Activated T-cell treated with anti-CD3 and anti-CD28 coated beads for 24 hours (primary cell): ENCODE data around the gene NTF3.

Experiments used
- DNase-seq: peaks from one replicate; pipeline ENCODE4 v3.0.0-alpha.2; 2020; ENCODE audit warnings: low read depth

NTF3 gene

DNA sequence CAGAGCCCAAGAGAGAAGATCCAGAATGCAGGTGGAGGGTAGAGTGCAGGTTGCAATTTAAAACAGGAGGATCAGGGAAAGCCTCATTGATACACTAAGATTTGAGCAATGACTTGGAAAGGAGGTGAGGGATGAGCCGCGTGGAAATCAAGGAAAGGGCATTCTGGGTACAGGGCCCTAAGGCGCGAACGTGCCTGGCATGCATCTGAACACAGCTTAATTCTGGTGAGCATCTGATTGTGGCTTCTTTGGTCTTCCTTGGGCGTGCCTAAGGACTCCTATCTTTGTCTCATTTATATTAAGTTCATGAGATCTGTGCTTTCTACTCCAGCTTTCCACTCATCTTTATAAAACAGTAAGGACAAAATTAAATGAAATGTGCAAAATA is 79.3 kb downstream of the NTF3 start:
- no peak for DNase-seq

DNA sequence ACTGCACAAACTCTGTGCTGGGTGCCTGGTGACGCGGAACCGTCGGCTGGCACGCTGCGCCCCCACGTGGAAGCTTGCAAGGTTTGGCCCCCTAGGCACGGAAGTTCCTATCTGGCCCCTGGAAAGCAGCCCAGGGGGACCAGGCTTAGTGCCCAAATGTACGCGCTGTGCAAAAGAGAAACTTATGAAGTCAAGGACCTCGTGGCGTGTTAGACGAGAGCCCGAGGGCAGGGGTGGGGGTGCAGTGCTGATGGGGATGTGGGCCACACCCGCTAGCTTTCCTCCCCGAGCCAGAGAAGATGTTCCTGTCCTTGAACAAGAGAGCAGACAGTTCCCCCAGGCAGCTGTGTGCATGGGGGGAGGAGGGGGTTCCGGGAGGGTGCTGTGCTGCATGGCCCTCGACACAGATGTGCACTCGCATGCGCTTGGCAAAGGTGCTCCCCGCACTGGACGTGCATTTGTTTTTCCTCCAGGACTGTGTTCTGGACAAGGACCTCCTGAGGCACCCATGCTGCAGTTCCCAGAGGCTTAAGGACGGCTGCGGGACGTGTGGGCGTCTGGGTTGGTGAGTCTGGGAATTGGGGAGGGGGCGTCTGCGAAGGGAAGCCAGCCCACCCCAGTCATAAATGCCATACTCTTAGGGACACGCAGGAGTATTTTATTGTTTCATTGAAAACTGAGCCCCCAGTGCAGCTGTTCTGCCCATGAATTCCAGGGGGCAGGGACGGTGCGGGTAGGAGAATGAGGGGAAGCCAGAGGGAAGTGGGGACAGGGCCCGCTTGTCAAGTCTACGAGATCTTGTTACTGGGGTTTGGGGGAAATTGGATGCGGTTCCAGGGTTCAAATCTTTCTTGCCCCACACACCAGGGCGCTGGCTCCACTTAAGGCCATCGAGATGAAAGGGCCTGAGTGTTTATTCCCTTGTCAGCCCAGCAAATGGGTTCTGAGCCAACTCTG is 80.0 kb downstream of the NTF3 start:
- DNase-seq: no peak

DNA sequence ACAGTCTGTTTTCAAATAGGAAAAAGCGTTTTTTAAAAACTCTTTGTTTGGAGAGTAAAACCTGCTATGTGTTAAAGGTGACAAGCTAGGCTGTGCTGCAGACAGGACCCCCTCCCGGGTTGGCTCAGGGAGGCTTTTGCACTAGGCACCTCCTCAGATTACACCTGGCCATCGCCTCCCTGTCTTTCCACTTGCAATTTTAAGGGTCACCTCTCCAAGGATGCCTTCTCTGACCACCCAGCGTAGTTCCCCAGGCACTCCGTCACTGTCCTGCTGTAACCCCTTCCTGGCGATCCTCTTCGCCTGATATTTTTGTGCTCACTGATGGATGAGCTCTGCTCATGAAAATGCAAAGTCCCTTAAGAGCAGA is 80.7 kb downstream of the NTF3 start:
- DNase-seq: no peak

DNA sequence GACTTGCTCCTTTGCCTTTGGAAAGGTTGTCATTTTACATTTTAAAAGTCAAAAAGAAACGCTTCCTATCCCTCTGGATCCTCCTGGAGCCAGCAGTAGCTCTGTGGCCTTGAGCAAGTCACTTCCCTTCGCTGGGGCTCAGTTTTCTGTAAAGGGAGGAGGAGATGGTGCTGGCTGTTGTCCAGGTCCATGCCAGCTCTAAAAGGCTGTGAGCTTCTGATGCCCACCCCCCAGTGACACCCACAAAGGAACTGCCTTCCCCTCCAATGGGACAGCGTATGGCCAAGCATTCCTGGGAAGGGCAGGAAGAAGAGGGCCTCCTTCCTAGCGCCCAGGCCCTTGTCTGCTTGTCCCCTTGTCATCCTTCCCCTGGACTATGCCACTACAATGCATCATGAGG is 81.5 kb downstream of the NTF3 start:
- no peak for DNase-seq

DNA sequence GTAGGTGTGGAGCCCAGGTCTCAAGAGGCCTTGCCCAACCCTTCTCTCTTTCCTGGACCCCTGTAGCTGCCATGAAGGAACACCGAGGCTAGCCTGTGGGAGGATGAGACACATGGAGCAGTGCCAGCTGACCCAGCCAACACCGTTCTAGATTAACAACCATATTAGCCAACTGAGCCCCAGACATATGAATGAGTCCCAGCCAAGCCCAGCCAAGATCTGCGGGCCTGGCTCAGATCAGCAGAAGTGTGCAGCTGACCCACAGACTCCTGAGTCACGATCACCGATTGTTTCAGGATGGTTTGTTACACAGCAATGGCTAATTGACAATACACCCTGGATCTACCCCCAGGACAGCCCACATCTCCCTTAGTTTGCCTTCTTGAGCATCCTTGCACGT is 82.1 kb downstream of the NTF3 start:
- DNase-seq: no peak

DNA sequence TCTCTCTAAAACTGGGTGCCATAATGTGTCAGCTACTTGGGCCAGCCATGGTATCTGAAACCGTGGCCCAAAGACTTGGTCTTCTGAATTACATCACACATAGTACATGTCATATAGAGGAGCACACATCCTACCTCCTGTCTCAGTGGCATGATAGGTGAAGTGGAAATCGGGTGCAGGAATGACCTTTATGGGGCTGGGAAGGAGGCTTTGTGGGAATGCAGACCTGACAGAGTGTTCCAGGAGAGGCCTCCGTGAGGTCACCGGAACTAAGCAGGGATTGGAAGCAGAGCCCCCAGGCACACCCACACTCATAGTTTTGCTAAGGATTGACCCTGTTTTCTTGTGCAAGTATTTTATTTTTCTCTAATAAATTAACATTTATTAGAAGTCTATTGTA is 82.6 kb downstream of the NTF3 start:
- DNase-seq: no peak

DNA sequence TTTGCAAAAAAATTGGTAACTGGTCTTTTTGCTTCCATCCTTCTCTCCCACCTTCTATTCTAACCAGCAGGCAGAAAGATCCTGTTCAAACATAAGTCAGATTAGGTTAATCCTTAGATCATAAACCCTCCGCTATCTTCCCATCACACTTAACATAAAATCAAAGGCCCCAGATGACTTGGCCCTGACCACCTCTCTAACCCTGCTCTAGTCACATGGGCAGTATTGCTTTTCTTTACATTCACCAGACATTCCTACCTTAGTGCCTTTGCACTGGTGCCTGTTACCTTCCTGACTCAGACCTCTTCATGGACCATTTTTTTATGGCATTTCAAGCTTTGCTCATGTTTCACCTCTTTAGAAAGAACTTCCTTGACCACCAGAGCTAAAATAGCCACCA is 83.5 kb downstream of the NTF3 start:
- DNase-seq: no peak

DNA sequence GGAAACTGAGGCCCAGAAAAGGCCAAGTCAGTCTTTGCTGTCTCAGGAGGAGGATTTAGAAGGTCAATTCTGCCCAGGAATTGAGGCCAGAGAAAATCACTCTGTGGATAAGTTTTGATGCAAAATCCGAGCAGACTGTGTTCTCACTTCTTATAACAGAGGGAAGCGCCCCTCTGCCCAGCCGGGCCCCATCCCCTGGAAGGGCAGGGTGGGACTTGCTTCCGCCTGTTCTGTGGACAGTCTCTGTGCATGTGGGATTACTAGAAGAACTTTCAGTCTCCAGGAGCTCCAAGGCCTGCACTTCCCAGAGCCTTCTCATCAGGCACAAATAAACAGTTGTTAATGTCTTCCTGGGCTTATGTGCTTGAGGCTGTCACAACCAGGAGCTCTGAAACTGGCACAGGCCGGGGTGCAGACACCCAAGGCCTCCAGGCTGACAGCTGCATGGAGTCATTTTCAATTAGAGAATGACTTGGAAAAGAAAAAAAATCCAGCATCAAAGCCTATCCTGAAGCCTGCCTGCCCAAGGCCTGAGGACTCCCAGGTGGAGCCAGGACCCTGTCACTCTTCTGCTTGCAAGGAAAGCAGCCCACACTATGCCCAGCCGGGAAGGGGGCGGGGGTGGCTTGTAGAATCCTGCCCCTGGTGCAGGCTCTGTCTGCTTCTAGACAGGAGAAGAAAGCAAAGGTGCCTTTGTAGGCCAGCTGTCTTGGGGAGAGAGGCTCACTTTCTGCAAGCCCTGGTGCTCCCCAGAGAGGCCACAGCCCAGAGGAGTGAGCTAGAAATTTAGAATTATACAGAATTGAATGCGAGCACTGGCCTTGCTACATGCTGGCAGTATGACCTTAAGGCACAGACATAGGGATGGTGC is 84.7 kb downstream of the NTF3 start:
- DNase-seq: no peak

DNA sequence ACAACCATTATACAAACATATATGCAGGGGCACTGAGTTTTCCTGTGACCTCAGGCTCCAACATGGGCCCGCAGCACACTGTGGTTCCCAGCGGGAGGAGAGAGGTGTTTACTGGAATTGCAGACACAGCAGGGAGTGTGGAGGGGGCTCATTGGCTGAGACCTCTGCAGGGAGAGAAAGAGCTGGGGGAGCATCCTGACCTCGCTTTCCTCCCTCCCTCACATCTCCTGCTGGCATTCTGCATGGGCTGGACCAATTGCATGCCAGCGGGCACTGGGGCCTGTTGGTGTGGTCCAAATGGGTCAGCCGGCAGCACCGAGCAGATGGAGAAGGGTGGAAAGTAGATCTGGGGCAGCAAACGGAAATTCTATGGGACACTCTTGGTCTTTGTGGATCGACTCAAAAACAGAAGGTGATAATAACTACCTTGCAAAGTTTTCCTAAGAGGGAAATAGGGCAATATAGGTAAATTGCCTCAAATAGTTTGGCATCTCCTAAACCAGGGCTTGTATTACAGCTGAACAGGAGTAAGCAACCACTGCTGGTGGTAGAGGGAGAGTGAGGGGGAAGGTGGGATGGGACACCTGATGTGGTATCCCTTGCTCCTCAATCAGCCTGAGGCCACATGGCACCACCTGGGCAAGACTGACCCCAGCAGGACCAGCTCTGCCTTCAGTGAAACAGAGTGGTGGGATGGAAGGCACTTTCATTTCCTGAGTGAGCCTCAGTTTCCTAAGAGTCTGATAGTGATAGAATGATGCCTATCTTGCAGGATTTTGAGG is 86.9 kb downstream of the NTF3 start:
- no peak for DNase-seq

DNA sequence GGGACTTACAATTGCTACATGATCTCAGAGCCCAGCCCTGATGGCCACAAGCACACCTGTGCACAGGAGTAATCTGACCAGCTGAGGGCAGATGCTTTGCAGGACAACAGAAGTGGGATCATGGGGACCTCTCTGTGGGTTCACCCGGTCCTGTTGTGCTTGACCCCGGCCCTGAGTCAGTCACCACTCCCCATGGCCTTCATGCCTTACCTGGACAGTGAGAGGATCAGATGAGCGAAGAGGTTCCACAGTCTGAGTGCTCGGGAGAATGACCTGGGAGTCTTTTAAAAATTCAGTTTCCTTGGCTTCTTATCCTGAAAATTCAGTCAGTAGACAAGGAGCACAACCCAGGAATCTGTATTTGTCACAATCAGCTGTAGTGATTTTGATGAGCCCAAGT is 88.1 kb downstream of the NTF3 start:
- DNase-seq: no peak

DNA sequence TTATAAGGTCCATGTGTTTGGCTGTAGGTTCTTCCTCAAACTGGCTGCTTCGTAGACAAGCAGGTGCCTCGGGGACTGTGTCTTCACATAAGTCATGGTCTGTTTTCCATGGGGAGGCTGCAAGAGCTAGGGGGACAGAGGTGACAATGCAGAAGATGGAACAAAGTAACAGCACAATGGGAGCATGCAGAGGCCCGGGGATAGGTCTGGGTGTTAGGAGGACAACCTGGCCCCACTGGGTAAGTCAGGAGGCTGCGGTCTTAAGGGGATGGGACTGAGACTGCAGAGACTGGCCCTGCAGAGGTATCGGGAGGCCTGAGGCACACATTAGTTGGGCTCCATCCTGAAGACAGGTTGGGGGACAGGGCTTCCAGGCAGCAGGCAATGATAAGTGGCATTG is 88.9 kb downstream of the NTF3 start:
- no peak for DNase-seq

DNA sequence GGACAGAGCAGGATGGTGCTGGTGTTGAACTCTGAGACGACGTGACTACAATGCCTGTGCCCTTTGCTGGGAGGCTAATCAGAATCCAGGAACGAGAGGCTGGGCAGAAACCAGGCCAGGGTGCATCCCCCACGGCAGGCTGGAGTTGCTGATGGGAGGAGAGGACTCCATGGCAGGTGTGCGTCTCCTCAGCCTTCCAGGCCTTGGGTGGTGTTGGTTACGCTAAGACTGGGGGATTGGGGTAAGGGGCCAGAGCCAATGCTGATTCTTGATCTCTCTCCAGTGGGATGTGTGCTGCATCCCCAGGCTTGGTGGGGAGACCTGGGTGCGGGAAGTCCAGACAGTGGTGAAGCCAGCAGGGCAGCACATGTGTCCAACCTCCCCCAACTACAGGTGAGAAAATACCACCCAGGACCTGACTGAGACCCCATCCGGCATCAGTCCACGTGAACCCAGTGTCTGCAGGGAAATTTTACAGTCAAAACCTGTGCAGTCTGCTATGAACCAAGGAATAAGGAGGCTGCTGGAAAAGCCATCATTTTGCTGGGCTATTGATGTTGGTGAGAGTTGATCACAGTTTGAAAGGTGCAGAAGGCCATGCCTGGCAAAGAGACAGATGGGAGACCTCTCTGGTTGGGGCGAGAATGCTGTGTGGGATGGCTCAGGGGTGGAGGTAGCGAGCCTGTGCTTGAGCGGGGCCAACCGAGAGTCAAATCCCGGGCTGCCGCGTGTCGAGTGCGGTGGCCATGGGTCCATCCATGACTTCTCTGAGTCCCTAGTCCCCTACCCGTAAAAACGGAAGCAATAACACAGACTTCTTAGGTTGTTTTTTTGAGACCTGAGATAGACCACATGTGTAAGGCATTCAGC is 89.8 kb downstream of the NTF3 start:
- no peak for DNase-seq

DNA sequence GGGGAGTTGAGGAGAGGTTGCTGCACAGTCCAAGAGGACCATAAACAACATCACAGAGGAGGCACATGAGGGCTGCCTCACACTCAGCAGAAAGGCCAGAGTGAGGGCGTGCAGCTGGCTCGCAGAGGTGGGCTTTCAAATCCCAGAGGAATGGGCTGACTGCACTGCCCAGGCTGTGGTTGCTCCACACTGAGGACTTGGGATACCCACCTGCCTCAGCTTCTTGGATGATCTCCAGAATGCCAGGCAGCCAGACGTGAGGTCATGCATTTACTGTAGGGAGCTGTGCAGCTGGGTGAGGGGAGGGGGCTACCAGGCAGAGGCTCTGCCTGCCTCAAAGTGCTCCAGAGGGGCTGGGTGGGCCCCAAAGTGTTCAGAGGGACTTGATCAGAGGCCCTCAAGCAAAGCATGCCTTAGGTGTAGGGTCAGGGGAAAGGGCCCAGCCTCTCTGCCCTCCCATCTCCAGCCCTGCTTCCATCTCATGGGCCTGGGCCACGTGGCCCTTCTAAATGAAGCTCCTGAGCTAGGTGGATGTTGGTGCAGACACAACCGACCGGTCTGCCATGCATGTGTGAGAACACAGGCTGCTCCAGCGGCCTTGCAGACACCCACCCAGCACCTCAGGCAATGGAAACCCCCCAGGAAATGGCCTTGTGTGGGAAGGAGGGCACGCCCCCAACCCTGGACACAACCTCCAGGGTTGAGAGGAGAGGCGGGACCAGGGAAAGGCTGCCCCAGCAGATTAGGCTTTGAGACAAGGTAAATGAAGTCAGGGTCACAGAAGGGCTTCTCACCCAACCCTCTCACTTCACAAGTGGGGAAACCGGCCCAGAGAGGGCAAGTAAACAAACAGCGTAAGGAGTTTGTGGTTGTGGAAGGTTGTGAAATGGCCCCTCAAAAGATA is 90.8 kb downstream of the NTF3 start:
- DNase-seq: no peak

DNA sequence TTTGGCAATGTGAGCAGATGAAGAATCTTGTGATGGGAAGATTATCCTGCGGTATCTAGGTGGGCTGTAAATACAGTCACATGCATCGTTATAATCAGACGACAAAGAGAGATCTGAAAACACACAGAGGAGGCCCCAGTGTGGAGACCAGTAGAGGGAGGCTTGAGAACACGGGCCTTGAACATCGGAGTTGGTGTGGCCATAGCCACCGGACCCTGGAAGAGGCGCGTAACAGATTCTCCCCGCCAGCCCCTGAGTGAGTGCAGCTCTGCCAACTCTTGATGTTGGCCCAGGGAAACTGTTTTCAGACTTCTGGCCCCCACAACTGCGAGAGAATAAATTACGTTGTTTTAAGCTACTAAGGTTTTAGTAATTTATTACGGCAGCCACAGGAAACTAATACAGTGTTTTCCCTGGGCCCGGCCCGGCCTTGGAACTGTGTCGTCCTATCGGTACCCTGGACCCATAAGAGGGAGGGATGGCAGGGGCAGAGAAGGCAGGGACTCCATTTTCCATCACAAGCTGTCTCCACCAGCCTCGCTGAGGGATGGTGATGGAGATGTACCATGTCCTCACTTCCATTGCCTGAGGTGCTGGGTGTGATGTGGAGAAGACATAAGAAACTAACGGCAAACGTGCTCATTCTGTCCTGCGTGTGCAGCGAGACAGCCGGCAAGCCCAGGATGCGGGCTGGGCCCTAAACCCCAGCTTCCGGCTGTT is 91.6 kb downstream of the NTF3 start:
- no peak for DNase-seq

DNA sequence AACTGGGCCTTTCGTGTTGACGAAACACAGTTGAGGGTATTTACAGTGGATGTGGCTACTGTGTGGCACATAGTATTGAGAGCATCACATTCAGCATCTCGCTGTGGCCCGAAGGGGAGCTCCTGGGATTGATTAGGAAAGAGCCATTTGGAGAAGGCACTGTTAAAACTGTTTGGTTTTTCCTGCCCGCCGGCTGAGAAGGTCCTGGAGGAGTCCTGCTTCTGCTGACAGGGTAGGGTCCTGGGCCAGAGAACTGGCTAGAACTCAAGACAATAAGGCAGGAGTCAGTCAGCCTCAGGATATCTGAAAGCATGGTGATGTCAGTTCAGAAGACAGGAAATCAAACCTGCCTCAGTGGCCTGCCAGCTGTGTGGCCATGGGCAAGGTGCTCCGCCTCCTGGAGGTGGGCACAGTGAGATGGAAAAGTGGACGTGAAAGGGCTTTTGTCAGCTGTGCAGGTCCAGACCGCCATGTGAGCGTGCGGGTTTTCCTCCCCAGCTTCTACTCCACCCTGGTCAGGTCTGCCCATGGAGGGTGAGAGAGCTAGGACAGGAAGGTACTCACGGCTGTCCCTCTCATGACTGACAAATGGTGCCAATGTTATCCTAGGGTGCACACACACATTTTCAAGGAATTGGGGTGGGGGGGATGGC is 92.3 kb downstream of the NTF3 start:
- DNase-seq: no peak

DNA sequence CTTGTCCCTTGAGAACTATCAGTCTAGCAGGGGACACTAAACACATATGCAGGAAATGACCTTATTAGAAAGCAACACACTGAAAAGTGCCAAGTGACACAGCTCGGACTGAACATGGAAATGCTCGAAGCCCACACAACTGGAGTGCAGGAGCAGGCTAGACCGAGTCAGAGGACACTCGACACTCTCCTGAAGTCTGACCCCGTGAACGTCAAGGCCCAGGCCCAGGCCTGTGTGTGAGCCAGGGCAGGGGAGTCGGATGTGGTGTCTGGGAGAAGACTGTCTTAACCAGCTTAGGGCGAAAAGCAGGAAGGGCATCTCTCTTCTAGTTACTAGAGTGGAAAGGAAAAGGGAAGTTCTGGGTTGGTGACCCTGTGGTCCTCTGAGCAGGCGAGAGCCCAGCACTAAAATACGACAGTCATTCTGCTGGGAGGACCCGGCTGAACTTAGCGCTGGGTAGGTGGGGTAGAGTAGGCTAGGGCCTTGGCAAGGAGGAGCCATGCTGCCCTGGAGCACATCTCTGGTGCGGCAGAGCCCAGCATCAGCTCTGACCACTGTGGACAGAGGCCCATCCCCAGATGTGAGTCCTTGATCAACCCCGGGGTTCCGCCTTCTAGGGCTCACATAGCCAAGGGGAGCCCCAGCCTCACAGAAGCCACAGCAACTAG is 93.0 kb downstream of the NTF3 start:
- DNase-seq: no peak

DNA sequence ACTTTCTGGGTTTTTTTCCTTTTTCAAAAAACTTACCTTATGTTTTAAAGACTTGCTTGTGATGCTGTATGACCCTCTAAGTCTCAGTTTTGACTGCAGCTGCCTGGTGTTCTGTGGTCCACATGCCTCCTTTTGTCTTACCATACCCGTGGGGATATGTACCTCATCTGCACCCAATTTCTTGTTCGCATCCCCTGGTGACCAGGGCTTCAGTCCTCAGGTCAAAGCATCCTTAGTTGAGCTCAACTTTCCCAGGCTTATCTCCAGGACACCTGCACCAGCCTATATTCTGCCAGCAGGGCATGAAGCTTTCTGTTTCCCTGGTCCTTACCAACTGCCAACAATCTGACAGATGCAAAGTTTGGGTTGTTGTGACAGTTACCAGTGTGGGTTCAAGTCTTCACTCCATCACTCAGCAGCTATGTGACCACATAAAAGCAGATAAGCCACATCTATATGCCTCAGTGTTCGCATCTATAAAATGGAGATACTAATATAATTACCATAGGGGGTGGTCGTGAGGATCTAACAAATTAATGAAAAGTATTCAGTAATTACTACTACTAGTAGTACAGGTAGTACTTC is 94.0 kb downstream of the NTF3 start:
- no peak for DNase-seq

DNA sequence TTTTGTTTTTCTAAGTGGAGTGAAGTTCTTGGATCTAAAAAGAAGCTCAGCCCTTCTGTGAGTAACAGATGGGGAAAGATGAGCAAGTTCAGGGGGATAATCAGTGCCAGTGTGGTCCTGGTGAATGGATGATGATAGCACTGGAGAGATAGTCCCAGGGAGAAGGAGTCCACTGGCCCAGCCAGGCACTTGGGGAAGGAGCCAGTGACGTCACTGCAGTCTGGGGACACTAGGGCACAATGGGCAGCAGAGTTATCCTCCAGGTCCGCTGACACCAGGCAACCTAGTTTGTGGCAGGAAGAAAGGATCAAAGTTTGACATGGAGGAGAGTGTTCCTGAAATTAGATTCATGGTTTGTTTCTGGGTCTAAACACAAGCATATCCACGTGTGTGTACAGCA is 101.5 kb downstream of the NTF3 start:
- no peak for DNase-seq
